Measurements from ENCODE around the gene ZNF718. TPM values are rescaled to one million over a fixed set of nuclear protein-coding genes. Genes with fewer than 3 reads are reported as not detected.

ZNF718 gene
- total RNA-seq, 2 experiments from 2014 or later, result 7.4 to 7.5 TPM

DNA sequence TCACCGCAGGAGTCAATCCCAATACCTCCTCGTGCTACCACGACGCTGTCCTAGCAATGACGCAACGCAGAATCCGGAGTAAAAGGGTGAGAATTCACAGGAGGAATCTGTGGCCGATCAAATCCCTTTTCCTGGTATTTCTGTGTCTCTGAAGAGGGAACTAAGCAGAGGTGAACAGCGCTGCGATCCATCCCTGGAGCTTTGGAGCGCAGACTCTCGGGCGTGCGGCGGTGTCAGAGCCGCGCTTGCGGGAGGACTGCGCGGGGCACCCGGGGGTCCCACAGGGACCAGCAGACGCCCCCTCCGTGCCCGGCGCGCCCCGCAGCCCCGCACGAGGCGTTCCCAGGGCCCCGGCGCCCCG lies 17.2 kb upstream of the ZNF718 start:
- H3K36me3 Mint-ChIP-seq (ENCODE audit: low read depth), result peaks cover 18% of the 10 kb centered on the region
- peaks cover 35% of the 10 kb centered on the region for H3K9me3 Mint-ChIP-seq

GRCh38 chr4:107444-108429 lies 16.6 kb upstream of the ZNF718 start:
- ATAC-seq (no peak), DNase-seq (no peak)
- H3K4me1 Mint-ChIP-seq (ENCODE audit: low read depth), result no peaks in the 10 kb centered on the region
- ChIA-PET CTCF (no interaction called here), POLR2A (interaction anchor here (0.6 kb wide), 1 partner anchor 25 kb away, joined by 3 read pairs; no protein-coding TSS in a partner anchor)
- TF ChIP-seq, protein P1, sequence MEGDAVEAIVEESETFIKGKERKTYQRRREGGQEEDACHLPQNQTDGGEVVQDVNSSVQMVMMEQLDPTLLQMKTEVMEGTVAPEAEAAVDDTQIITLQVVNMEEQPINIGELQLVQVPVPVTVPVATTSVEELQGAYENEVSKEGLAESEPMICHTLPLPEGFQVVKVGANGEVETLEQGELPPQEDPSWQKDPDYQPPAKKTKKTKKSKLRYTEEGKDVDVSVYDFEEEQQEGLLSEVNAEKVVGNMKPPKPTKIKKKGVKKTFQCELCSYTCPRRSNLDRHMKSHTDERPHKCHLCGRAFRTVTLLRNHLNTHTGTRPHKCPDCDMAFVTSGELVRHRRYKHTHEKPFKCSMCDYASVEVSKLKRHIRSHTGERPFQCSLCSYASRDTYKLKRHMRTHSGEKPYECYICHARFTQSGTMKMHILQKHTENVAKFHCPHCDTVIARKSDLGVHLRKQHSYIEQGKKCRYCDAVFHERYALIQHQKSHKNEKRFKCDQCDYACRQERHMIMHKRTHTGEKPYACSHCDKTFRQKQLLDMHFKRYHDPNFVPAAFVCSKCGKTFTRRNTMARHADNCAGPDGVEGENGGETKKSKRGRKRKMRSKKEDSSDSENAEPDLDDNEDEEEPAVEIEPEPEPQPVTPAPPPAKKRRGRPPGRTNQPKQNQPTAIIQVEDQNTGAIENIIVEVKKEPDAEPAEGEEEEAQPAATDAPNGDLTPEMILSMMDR (IDR thresholded peaks at IDR 0.05), result no peak
- intact Hi-C loops (cut with micrococcal nuclease), result no loop called here
- H3K27ac Mint-ChIP-seq, result no peak overlapping the region
- peaks cover 43% of the 10 kb centered on the region for H3K27me3 Mint-ChIP-seq
- H3K4me3 Mint-ChIP-seq, result no peak overlapping the region
- peaks cover 18% of the 10 kb centered on the region for H3K36me3 Mint-ChIP-seq (ENCODE audit: low read depth)
- peaks cover 31% of the 10 kb centered on the region for H3K9me3 Mint-ChIP-seq

More for the DNA sequence above, 17.2 kb upstream of the ZNF718 start:
- H3K27ac Mint-ChIP-seq, result no peak overlapping the region
- no peak for ATAC-seq
- TF ChIP-seq, protein P1 (IDR thresholded peaks at IDR 0.05), result no peak
- no peak overlapping the region for H3K4me3 Mint-ChIP-seq
- POLR2A ChIA-PET, result no interaction called here
- intact Hi-C loops (cut with micrococcal nuclease), result no loop called here
- H3K27me3 Mint-ChIP-seq, result peaks cover 43% of the 10 kb centered on the region
- CTCF ChIA-PET, result no interaction called here
- no peaks in the 10 kb centered on the region for H3K4me1 Mint-ChIP-seq (ENCODE audit: low read depth)
- DNase-seq, result no peak

GRCh38 chr4:112771-113170 lies 11.5 kb upstream of the ZNF718 start:
- ATAC-seq (no peak), DNase-seq (no peak)
- POLR2A ChIA-PET, result no interaction called here
- peaks cover 26% of the 10 kb centered on the region for H3K27me3 Mint-ChIP-seq
- CTCF ChIA-PET, result no interaction called here
- H3K27ac Mint-ChIP-seq, result no peak overlapping the region
- TF ChIP-seq, protein P1 (IDR thresholded peaks at IDR 0.05), result no peak
- H3K9me3 Mint-ChIP-seq, result peaks cover 19% of the 10 kb centered on the region
- peaks cover 4% of the 10 kb centered on the region for H3K4me1 Mint-ChIP-seq (ENCODE audit: low read depth)
- peaks cover 10% of the 10 kb centered on the region for H3K36me3 Mint-ChIP-seq (ENCODE audit: low read depth)
- intact Hi-C loops (cut with micrococcal nuclease), result no loop called here
- H3K4me3 Mint-ChIP-seq, result no peak overlapping the region

GRCh38 chr4:113732-114131 lies 10.6 kb upstream of the ZNF718 start:
- CTCF ChIA-PET, result no interaction called here
- intact Hi-C loops (cut with micrococcal nuclease), result no loop called here
- no peak overlapping the region for H3K4me3 Mint-ChIP-seq
- ATAC-seq (no peak), DNase-seq (no peak)
- H3K4me1 Mint-ChIP-seq (ENCODE audit: low read depth), result peaks cover 4% of the 10 kb centered on the region
- H3K9me3 Mint-ChIP-seq, result peaks cover 12% of the 10 kb centered on the region
- H3K27ac Mint-ChIP-seq, result no peak overlapping the region
- TF ChIP-seq, protein P1 (IDR thresholded peaks at IDR 0.05), result no peak
- H3K27me3 Mint-ChIP-seq, result peaks cover 17% of the 10 kb centered on the region
- POLR2A ChIA-PET, result no interaction called here
- H3K36me3 Mint-ChIP-seq (ENCODE audit: low read depth), result peaks cover 3% of the 10 kb centered on the region

GRCh38 chr4:114149-114548 lies 10.2 kb upstream of the ZNF718 start:
- DNase-seq (no peak), ATAC-seq (no peak)
- Mint-ChIP-seq H3K36me3 (ENCODE audit: low read depth) (peaks cover 2% of the 10 kb centered on the region), H3K27me3 (peaks cover 12% of the 10 kb centered on the region), H3K4me3 (no peak overlapping the region), H3K9me3 (peaks cover 11% of the 10 kb centered on the region), H3K27ac (no peak overlapping the region), H3K4me1 (ENCODE audit: low read depth) (peaks cover 4% of the 10 kb centered on the region)
- TF ChIP-seq, protein P1 (IDR thresholded peaks at IDR 0.05), result no peak
- CTCF ChIA-PET, result no interaction called here
- POLR2A ChIA-PET, result no interaction called here
- intact Hi-C loops (cut with micrococcal nuclease), result no loop called here
